Neural progenitor cell (in vitro differentiated cells): Measurements from ENCODE around the gene OR52E4. TPM values are rescaled to one million over a fixed set of nuclear protein-coding genes. Genes with fewer than 3 reads are reported as not detected.

Experiments
- DNase-seq: peaks from one replicate; pipeline ENCODE4 v3.0.0-alpha.2; 2016; ENCODE audit warnings: low spot score
- H2AFZ ChIP-seq: fragments of 200-600 bp; sonication (generic); replicated peaks from 2 replicates; pipeline ENCODE4 v1.6.1; 2016; ENCODE audit warnings: antibody characterized with exemption
- H3F3A ChIP-seq: fragments of 200-600 bp; sonication (generic); 2 replicates; pipeline ENCODE4 v1.6.1; 2016; ENCODE audit warnings: antibody characterized with exemption, low read depth
- H3K27ac ChIP-seq: fragments of 200-600 bp; sonication (generic); 2 replicates; pipeline ENCODE4 v1.5.1; 2016; ENCODE audit warnings: mild to moderate bottlenecking
- H3K27me3 ChIP-seq: fragments of 200-600 bp; sonication (generic); 2 replicates; pipeline ENCODE4 v1.6.1; 2016; ENCODE audit warnings: mild to moderate bottlenecking, moderate library complexity
- H3K36me3 ChIP-seq: fragments of 200-600 bp; sonication (generic); 2 replicates; pipeline ENCODE4 v1.5.1; 2016
- H3K4me1 ChIP-seq: fragments of 200-600 bp; sonication (generic); 2 replicates; pipeline ENCODE4 v1.6.1; 2016; ENCODE audit warnings: mixed run types
- H3K4me2 ChIP-seq: fragments of 200-600 bp; sonication (generic); 2 replicates; pipeline ENCODE4 v1.6.1; 2016
- H3K4me3 ChIP-seq: fragments of 200-600 bp; sonication (generic); 2 replicates; pipeline ENCODE4 v1.5.1; 2016
- H3K79me2 ChIP-seq: fragments of 200-600 bp; sonication (generic); 2 replicates; pipeline ENCODE4 v1.6.1; 2016; ENCODE audit warnings: low read depth
- H3K9ac ChIP-seq: fragments of 200-600 bp; sonication (generic); 2 replicates; pipeline ENCODE4 v1.6.1; 2016
- H3K9me3 ChIP-seq: fragments of 200-600 bp; sonication (generic); 2 replicates; pipeline ENCODE4 v1.5.1; 2016; ENCODE audit warnings: low read depth
- H4K20me1 ChIP-seq: fragments of 200-600 bp; sonication (generic); 2 replicates; pipeline ENCODE4 v1.6.1; 2016; ENCODE audit warnings: low read depth
- H3K27ac Mint-ChIP-seq: 3 replicates; pipeline ENCODE4 v1.8.0; 2021; ENCODE audit warnings: mixed read lengths
- H3K27me3 Mint-ChIP-seq: 2 replicates; pipeline ENCODE4 v1.8.0; 2022; ENCODE audit warnings: low read depth, mild to moderate bottlenecking, inconsistent platforms, moderate library complexity, mixed read lengths; ENCODE audit not compliant: insufficient read depth
- H3K36me3 Mint-ChIP-seq: 3 replicates; pipeline ENCODE4 v1.8.0; 2021; ENCODE audit warnings: mixed read lengths
- H3K4me1 Mint-ChIP-seq: 3 replicates; pipeline ENCODE4 v1.8.0; 2021; ENCODE audit warnings: mixed read lengths
- H3K4me3 Mint-ChIP-seq: 3 replicates; pipeline ENCODE4 v1.8.0; 2021; ENCODE audit warnings: mild to moderate bottlenecking, moderate library complexity, mixed read lengths
- H3K9me3 Mint-ChIP-seq: 3 replicates; pipeline ENCODE4 v1.8.0; 2020; ENCODE audit warnings: mixed read lengths
- CTCF ChIP-seq: fragments of 200-600 bp; sonication (generic); IDR thresholded peaks from 2 replicates; pipeline ENCODE4 v1.5.1; 2017; ENCODE audit warnings: antibody characterized with exemption, mild to moderate bottlenecking
- EZH2 ChIP-seq: fragments of 200-600 bp; sonication (generic); IDR thresholded peaks from 2 replicates; pipeline ENCODE4 v1.6.1; 2017; ENCODE audit warnings: antibody characterized with exemption, mild to moderate bottlenecking, moderate library complexity
- EZH2phosphoT487 ChIP-seq: fragments of 200-600 bp; sonication (generic); IDR thresholded peaks from 2 replicates; pipeline ENCODE4 v1.6.1; 2017; ENCODE audit warnings: antibody characterized with exemption
- total RNA-seq: library from RNA; depleted of rRNA; stranded (reverse); fragments of >200 nt; gene quantifications from 2 replicates; pipeline ENCODE4 v1.2.3, GENCODE V29; 2015; ENCODE audit warnings: low replicate concordance

The OR52E4 gene
- total RNA-seq, 1 donor from 2014 or later: not detected

- Histone ChIP-seq H3K9ac (no peak within 1 kb of the TSS), H4K20me1 (no peaks in the 10 kb centered on the region), H3K79me2 (no peaks in the 10 kb centered on the region), H3F3A (no peaks in the 10 kb centered on the region), H3K36me3 (no peaks in the 10 kb centered on the region), H3K4me2 (no peak within 1 kb of the TSS), H3K27ac (no peak within 1 kb of the TSS), H3K9me3 (no peaks in the 10 kb centered on the region), H3K4me1 (no peaks in the 10 kb centered on the region), H3K27me3 (no peaks in the 10 kb centered on the region), H3K4me3 (no peak within 1 kb of the TSS), H2AFZ (no peak within 1 kb of the TSS)
- Mint-ChIP-seq H3K9me3 (no peaks in the 10 kb centered on the region), H3K27me3 (no peaks in the 10 kb centered on the region), H3K4me1 (no peaks in the 10 kb centered on the region), H3K36me3 (no peaks in the 10 kb centered on the region), H3K27ac (no peak within 1 kb of the TSS), H3K4me3 (no peak within 1 kb of the TSS)
- TF ChIP-seq CTCF: no peak
- TF ChIP-seq EZH2: no peak
- TF ChIP-seq EZH2phosphoT487: no peak
- no peak for DNase-seq
Observed at GRCh38 chr11:5892908-5893307, 12.5 kb downstream of the OR52E4 start, which contains the start of gene OR52E5. Gene OR52E5, plus strand, starts transcription at chr11:5893208. Its CDS starts 7,569 bp downstream, at chr11:5900777.

GRCh38 chr11:5899534-5899933, 19.1 kb downstream of the OR52E4 start:
- no peaks in the 10 kb centered on the region for H3K36me3 ChIP-seq
- H3K9ac ChIP-seq: no peak overlapping the region
- Mint-ChIP-seq H3K4me1 (no peaks in the 10 kb centered on the region), H3K9me3 (no peaks in the 10 kb centered on the region), H3K4me3 (no peak overlapping the region), H3K27me3 (no peaks in the 10 kb centered on the region), H3K36me3 (no peaks in the 10 kb centered on the region), H3K27ac (no peak overlapping the region)
- H4K20me1 ChIP-seq: no peaks in the 10 kb centered on the region
- no peak overlapping the region for H3K4me3 ChIP-seq
- no peak overlapping the region for H2AFZ ChIP-seq
- no peaks in the 10 kb centered on the region for H3K27me3 ChIP-seq
- TF ChIP-seq EZH2phosphoT487: no peak
- no peak for TF ChIP-seq EZH2
- no peak for TF ChIP-seq CTCF
- H3K4me1 ChIP-seq: no peaks in the 10 kb centered on the region
- H3K9me3 ChIP-seq: no peaks in the 10 kb centered on the region
- no peak overlapping the region for H3K4me2 ChIP-seq
- no peak overlapping the region for H3K27ac ChIP-seq
- no peaks in the 10 kb centered on the region for H3K79me2 ChIP-seq
- no peak for DNase-seq
- no peaks in the 10 kb centered on the region for H3F3A ChIP-seq

- Histone ChIP-seq H4K20me1 (no peaks in the 10 kb centered on the region), H3K4me1 (no peaks in the 10 kb centered on the region), H3K4me3 (no peak overlapping the region), H3K36me3 (no peaks in the 10 kb centered on the region), H3K9ac (no peak overlapping the region), H3K27ac (no peak overlapping the region), H3K4me2 (no peak overlapping the region), H3K9me3 (peaks cover 5% of the 10 kb centered on the region), H3K27me3 (no peaks in the 10 kb centered on the region), H2AFZ (no peak overlapping the region), H3F3A (no peaks in the 10 kb centered on the region), H3K79me2 (no peaks in the 10 kb centered on the region)
- no peak overlapping the region for H3K27ac Mint-ChIP-seq
- H3K4me1 Mint-ChIP-seq: no peaks in the 10 kb centered on the region
- H3K9me3 Mint-ChIP-seq: peaks cover 3% of the 10 kb centered on the region
- no peaks in the 10 kb centered on the region for H3K36me3 Mint-ChIP-seq
- H3K27me3 Mint-ChIP-seq: no peaks in the 10 kb centered on the region
- H3K4me3 Mint-ChIP-seq: no peak overlapping the region
- TF ChIP-seq CTCF: no peak
- TF ChIP-seq EZH2phosphoT487: no peak
- TF ChIP-seq EZH2: no peak
- no peak for DNase-seq
Observed at GRCh38 chr11:5910540-5910939, 30.1 kb downstream of the OR52E4 start.
